ENCODE results near the gene GDPD4. TPM values are rescaled to one million over a fixed set of nuclear protein-coding genes. Genes with fewer than 3 reads are reported as not detected.

The GDPD4 gene
- total and polyA plus RNA-seq, 9 of the 15 experiments (the other 6 are each of a cell fraction or from before 2014, with no cell fraction given), result 0.40 TPM; not detected in 8

GRCh38 chr11:77209663-77210062 lies 91.8 kb downstream of the GDPD4 start:
- TF ChIP-seq RFX7 (CRISPR knock-in tag; IDR thresholded peaks at IDR 0.05) (no peak), ZNF764 (CRISPR knock-in tag; IDR thresholded peaks at IDR 0.05; ENCODE audit: low read depth) (no peak), DPF2 (IDR thresholded peaks at IDR 0.05) (no peak), ZNF41 (CRISPR knock-in tag; conservative IDR thresholded peaks at IDR 0.05) (no peak), GABPA (tag; conservative IDR thresholded peaks at IDR 0.05; ENCODE audit: low read depth) (no peak), POLR3A (IDR thresholded peaks at IDR 0.05; ENCODE audit: borderline replicate concordance, extremely low read depth, insufficient read depth, insufficient read length) (no peak), MAFF (IDR thresholded peaks at IDR 0.05; ENCODE audit: low read length) (no peak), CEBPZ (IDR thresholded peaks at IDR 0.05; ENCODE audit: borderline replicate concordance, low read depth, low read length) (no peak), EWSR1 (IDR thresholded peaks at IDR 0.05; ENCODE audit: borderline replicate concordance, low read depth, partially characterized antibody) (no peak), NFIX (CRISPR knock-in tag; IDR thresholded peaks at IDR 0.05; ENCODE audit: low read depth) (no peak), DACH1 (IDR thresholded peaks at IDR 0.05; ENCODE audit: partially characterized antibody) (no peak), MAZ (CRISPR knock-in tag; conservative IDR thresholded peaks at IDR 0.05 in 1 of 2, IDR thresholded peaks at IDR 0.05 in 1 of 2) (no peak), ATF1 (CRISPR knock-in tag; IDR thresholded peaks at IDR 0.05) (no peak), ATF1 (tag; IDR thresholded peaks at IDR 0.05) (no peak)
- in situ Hi-C loops (cut with MboI), result no loop called here

More at GRCh38 chr11:77209663-77210062, 91.8 kb downstream of the GDPD4 start:
- H3K4me2 ChIP-seq (ENCODE audit: insufficient read depth, low read length), result no peak overlapping the region
- H3K79me2 ChIP-seq (ENCODE audit: control insufficient read depth, insufficient read depth, low read length), result no peaks in the 10 kb centered on the region
- ChIA-PET CTCF (ENCODE audit: low intra/inter-chr PET ratio) (no interaction called here), POLR2A (no interaction called here)
- no TSS peak for BruUV-seq (replicated peaks)
- peaks cover 0 to 70% of the 10 kb centered on the region in 2 experiments; a peak in 4 of 5 replicates for H3K27me3 ChIP-seq (ENCODE audit: control insufficient read depth in 2 of 2, insufficient read depth in 2 of 2, low read length in 2 of 2)
- H3K4me1 ChIP-seq (replicated peaks in 1 of 2; ENCODE audit: control insufficient read depth in 2 of 2, insufficient read depth in 2 of 2, low read length in 2 of 2), result peaks cover 0 to 8% of the 10 kb centered on the region in 2 experiments; a peak in 1 of 5 replicates
- H3K36me3 ChIP-seq (ENCODE audit: control insufficient read depth, insufficient read depth, low read length), result no peaks in the 10 kb centered on the region
- intact Hi-C loops (cut with micrococcal nuclease), result no loop called here
- FAIRE-seq (no peak), ATAC-seq (no peak), DNase-seq (ENCODE audit: extremely low read depth in 1 of 4, low spot score in 3 of 4) (no peak)
- WGBS (ENCODE audit: insufficient coverage, low coverage, missing lambda C conversion rate), result 0% methylated on average over 4 of the region's 4 CpGs
- H4K20me1 ChIP-seq (replicated peaks; ENCODE audit: control insufficient read depth, insufficient read depth, low read length), result no peaks in the 10 kb centered on the region
- no peak overlapping the region for H3K9ac ChIP-seq (ENCODE audit: insufficient read depth in 1 of 2, low read depth in 2 of 2, low read length in 2 of 2)
- no peak overlapping the region for H3K27ac ChIP-seq (ENCODE audit: extremely low read depth, low read depth, low read length)
- no peak overlapping the region for H3K4me3 ChIP-seq
- no peak overlapping the region for H2AFZ ChIP-seq (ENCODE audit: low read depth, low read length)
- H3K9me3 ChIP-seq (replicated peaks; ENCODE audit: control insufficient read depth, insufficient read depth, low read depth, low read length), result no peaks in the 10 kb centered on the region
- H3K9me1 ChIP-seq (ENCODE audit: control insufficient read depth, insufficient read depth, low read length), result peaks cover 3% of the 10 kb centered on the region
